GM06990 (cell line): ENCODE results near the gene ZNF549.

Experiments
- DNase-seq: peaks from one replicate; pipeline ENCODE4 v3.0.0-alpha.2; 2011; ENCODE audit not compliant: insufficient read length; ENCODE audit errors: extremely low read depth
- H3K27me3 ChIP-seq: replicated peaks from 2 replicates; pipeline ENCODE4 v1.6.0; 2011; ENCODE audit warnings: low read length; ENCODE audit not compliant: control insufficient read depth, insufficient read depth
- H3K36me3 ChIP-seq: 2 replicates; pipeline ENCODE4 v1.5.1; 2011; ENCODE audit warnings: low read length; ENCODE audit not compliant: control insufficient read depth, insufficient read depth
- H3K4me3 ChIP-seq: replicated peaks from 2 replicates; pipeline ENCODE4 v1.5.1; 2011; ENCODE audit warnings: low read depth, mild to moderate bottlenecking, control low read depth, low read length
- CTCF ChIP-seq: IDR thresholded peaks from 2 replicates; pipeline ENCODE4 v1.5.1; 2011; ENCODE audit warnings: low read length, control low read depth, mild to moderate bottlenecking, inconsistent platforms; ENCODE audit not compliant: insufficient read depth, poor library complexity, severe bottlenecking

The ZNF549 gene

GRCh38 chr19:57583104-57583520, 56.0 kb downstream of the ZNF549 start:
- no peak for DNase-seq
- Histone ChIP-seq H3K27me3 (no peaks in the 10 kb centered on the region), H3K4me3 (no peak overlapping the region; the same call in 1 of the 2 replicates), H3K36me3 (no peaks in the 10 kb centered on the region)
- no peak for TF ChIP-seq CTCF

GRCh38 chr19:57583521-57584416, 56.6 kb downstream of the ZNF549 start, which contains the start of gene ZIK1:
Gene ZIK1 (plus strand): TSS chr19:57584145. CDS start chr19:57584357, 212 bp downstream.
- DNase-seq, result peak; percentile 89
- no peaks in the 10 kb centered on the region for H3K27me3 ChIP-seq
- H3K4me3 ChIP-seq, result peak within 1 kb of the TSS; percentile 63
- peak; percentile 37 for TF ChIP-seq CTCF
- H3K36me3 ChIP-seq, result no peaks in the 10 kb centered on the region

- Histone ChIP-seq H3K4me3 (no peak overlapping the region), H3K36me3 (peaks cover 2% of the 10 kb centered on the region), H3K27me3 (no peaks in the 10 kb centered on the region)
- no peak for TF ChIP-seq CTCF
- no peak for DNase-seq
Observed at GRCh38 chr19:57587529-57587928, 60.4 kb downstream of the ZNF549 start.

GRCh38 chr19:57599377-57599760, 72.2 kb downstream of the ZNF549 start:
- Histone ChIP-seq H3K27me3 (no peaks in the 10 kb centered on the region), H3K4me3 (peak overlapping the region; percentile 94), H3K36me3 (peaks cover 3% of the 10 kb centered on the region)
- no peak for DNase-seq
- no peak for TF ChIP-seq CTCF

GRCh38 chr19:57599761-57600383, 72.7 kb downstream of the ZNF549 start, which contains the start of gene ZNF530:
Gene ZNF530 (plus strand): TSS chr19:57599885. CDS start chr19:57604346, 4,461 bp downstream.
- no peak for TF ChIP-seq CTCF
- no peaks in the 10 kb centered on the region for H3K27me3 ChIP-seq
- H3K36me3 ChIP-seq, result peaks cover 3% of the 10 kb centered on the region
- peak within 1 kb of the TSS; percentile 94 for H3K4me3 ChIP-seq
- DNase-seq, result peak; percentile 81
